Muscle layer of colon (tissue), 2 donors: Measurements from ENCODE around the gene ICAM1.
A peak's percentile ranks its signal among the peaks of the same experiment; 100 is the strongest.

ENCODE experiments used
- H3K27ac ChIP-seq: one replicate; pipeline ENCODE4 v1.7.0; 2013; ENCODE audit warnings: low read depth, mild to moderate bottlenecking, low read length, moderate library complexity
- H3K27me3 ChIP-seq, 2 donors: one replicate each; pipeline ENCODE4 v1.7.0; 2013; ENCODE audit warnings: low read length in 2 of 2, mild to moderate bottlenecking in 2 of 2; ENCODE audit not compliant: insufficient read depth in 2 of 2, control insufficient read depth in 1 of 2
- H3K36me3 ChIP-seq: one replicate; pipeline ENCODE4 v1.7.0; 2013; ENCODE audit warnings: mild to moderate bottlenecking, low read length; ENCODE audit not compliant: insufficient read depth
- H3K4me1 ChIP-seq: one replicate; pipeline ENCODE4 v1.7.0; 2013; ENCODE audit warnings: mild to moderate bottlenecking, low read length; ENCODE audit not compliant: insufficient read depth
- H3K4me3 ChIP-seq, 2 donors: one replicate each; pipeline ENCODE4 v1.7.0; 2013; ENCODE audit warnings: low read length in 2 of 2, low read depth in 1 of 2, mild to moderate bottlenecking in 1 of 2, moderate library complexity in 1 of 2
- H3K9ac ChIP-seq: one replicate; pipeline ENCODE4 v1.7.0; 2013; ENCODE audit warnings: low read length
- H3K9me3 ChIP-seq: one replicate; pipeline ENCODE4 v1.7.0; 2013; ENCODE audit warnings: mild to moderate bottlenecking, low read length
- donor health status: abdominal sarcoma.
- donor health status: Adenocarcinoma of cecum.

The ICAM1 gene

DNA sequence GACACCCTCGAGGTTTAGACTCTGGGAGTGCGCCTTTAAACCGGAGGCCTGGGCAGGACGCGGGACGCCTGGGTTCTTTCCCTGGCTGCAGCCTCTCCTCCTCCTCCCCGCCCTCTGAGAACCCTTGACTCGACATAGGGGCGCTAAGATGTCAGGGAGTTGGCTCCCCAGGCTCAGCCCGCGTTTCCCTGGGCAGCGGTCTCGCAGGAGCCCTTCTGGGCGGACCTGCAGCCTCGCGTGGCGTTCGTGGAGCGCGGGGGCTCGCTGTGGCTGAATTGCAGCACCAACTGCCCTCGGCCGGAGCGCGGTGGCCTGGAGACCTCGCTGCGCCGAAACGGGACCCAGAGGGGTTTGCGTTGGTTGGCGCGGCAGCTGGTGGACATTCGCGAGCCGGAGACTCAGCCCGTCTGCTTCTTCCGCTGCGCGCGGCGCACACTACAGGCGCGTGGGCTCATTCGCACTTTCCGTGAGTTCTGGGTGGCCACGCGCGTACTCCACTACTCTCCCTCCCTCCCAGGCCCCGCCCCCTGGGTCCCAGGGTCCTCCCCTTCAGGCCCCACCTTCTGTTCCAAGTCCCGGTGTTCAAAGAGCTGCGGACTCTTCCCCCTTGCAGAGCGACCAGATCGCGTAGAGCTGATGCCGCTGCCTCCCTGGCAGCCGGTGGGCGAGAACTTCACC is 20.1 kb downstream of the ICAM1 start:
- peak overlapping the region in 1 of 2 donors; percentile 47 for H3K4me3 ChIP-seq
- peaks cover 75 to 94% of the 10 kb centered on the region in 2 donors for H3K27me3 ChIP-seq
- H3K4me1 ChIP-seq = peaks cover 52% of the 10 kb centered on the region
- H3K27ac ChIP-seq = no peak overlapping the region
- no peaks in the 10 kb centered on the region for H3K9me3 ChIP-seq
- no peaks in the 10 kb centered on the region for H3K36me3 ChIP-seq
- H3K9ac ChIP-seq = no peak overlapping the region

DNA sequence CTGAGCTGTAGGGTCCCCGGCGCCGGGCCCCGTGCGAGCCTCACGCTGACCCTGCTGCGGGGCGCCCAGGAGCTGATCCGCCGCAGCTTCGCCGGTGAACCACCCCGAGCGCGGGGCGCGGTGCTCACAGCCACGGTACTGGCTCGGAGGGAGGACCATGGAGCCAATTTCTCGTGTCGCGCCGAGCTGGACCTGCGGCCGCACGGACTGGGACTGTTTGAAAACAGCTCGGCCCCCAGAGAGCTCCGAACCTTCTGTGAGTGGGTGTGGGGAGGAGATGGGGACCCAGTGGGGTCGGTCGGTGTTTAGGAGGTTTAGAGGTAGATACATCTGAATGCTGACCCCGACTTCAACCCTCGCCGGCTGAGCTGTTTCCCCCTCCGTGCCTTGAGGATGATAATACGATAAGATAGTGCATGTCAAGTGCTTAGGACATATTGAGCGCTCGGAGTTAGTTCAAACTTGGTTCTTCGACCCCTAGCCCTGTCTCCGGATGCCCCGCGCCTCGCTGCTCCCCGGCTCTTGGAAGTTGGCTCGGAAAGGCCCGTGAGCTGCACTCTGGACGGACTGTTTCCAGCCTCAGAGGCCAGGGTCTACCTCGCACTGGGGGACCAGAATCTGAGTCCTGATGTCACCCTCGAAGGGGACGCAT is 20.8 kb downstream of the ICAM1 start:
- Histone ChIP-seq H3K4me3 (peak overlapping the region in 1 of 2 donors; percentile 47), H3K4me1 (peaks cover 53% of the 10 kb centered on the region), H3K27ac (no peak overlapping the region), H3K27me3 (peaks cover 78 to 97% of the 10 kb centered on the region in 2 donors), H3K36me3 (no peaks in the 10 kb centered on the region), H3K9ac (no peak overlapping the region), H3K9me3 (no peaks in the 10 kb centered on the region)

DNA sequence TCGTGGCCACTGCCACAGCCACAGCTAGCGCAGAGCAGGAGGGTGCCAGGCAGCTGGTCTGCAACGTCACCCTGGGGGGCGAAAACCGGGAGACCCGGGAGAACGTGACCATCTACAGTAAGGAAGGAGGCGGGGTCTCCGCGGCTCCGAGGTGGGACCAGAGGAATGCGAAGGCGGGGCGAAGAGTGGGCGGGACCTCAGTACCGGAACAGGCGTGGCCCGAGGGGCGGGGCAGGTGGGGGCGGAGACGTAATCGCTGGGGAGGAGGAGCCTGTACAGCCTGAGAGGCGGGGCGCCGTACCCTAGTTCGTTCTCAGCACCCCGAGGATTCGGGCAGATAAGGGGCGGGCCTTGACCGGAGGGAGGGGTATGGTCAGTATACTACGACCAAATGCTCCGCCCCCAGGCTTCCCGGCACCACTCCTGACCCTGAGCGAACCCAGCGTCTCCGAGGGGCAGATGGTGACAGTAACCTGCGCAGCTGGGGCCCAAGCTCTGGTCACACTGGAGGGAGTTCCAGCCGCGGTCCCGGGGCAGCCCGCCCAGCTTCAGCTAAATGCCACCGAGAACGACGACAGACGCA is 21.4 kb downstream of the ICAM1 start:
- H3K27me3 ChIP-seq = peaks cover 77 to 95% of the 10 kb centered on the region in 2 donors
- H3K27ac ChIP-seq = no peak overlapping the region
- H3K4me3 ChIP-seq = peak overlapping the region in 1 of 2 donors; percentile 47
- H3K9ac ChIP-seq = no peak overlapping the region
- H3K9me3 ChIP-seq = no peaks in the 10 kb centered on the region
- no peaks in the 10 kb centered on the region for H3K36me3 ChIP-seq
- H3K4me1 ChIP-seq = peaks cover 53% of the 10 kb centered on the region

- H3K27me3 ChIP-seq = peaks cover 70 to 88% of the 10 kb centered on the region in 2 donors
- H3K36me3 ChIP-seq = no peaks in the 10 kb centered on the region
- H3K9me3 ChIP-seq = no peaks in the 10 kb centered on the region
- H3K27ac ChIP-seq = no peak overlapping the region
- H3K9ac ChIP-seq = no peak overlapping the region
- H3K4me1 ChIP-seq = peaks cover 53% of the 10 kb centered on the region
- H3K4me3 ChIP-seq = peak overlapping the region in 1 of 2 donors; percentile 32
These were observed 22.1 kb downstream of the ICAM1 start for GRCh38 chr19:10292789-10293636.

GRCh38 chr19:10293637-10294367 is 22.9 kb downstream of the ICAM1 start:
- peaks cover 64 to 80% of the 10 kb centered on the region in 2 donors for H3K27me3 ChIP-seq
- H3K4me3 ChIP-seq = no peak overlapping the region
- H3K4me1 ChIP-seq = peaks cover 52% of the 10 kb centered on the region
- no peak overlapping the region for H3K9ac ChIP-seq
- H3K27ac ChIP-seq = no peak overlapping the region
- no peaks in the 10 kb centered on the region for H3K9me3 ChIP-seq
- H3K36me3 ChIP-seq = no peaks in the 10 kb centered on the region

DNA sequence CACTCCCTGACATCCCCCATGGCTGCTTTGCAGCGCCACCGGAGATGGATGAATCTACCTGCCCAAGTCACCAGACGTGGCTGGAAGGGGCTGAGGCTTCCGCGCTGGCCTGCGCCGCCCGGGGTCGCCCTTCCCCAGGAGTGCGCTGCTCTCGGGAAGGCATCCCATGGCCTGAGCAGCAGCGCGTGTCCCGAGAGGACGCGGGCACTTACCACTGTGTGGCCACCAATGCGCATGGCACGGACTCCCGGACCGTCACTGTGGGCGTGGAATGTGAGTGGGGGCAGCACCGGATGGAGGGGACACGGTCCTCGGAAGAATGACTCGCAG is 23.4 kb downstream of the ICAM1 start:
- no peak overlapping the region for H3K27ac ChIP-seq
- no peak overlapping the region for H3K4me3 ChIP-seq
- peaks cover 59 to 74% of the 10 kb centered on the region in 2 donors for H3K27me3 ChIP-seq
- no peaks in the 10 kb centered on the region for H3K9me3 ChIP-seq
- no peak overlapping the region for H3K9ac ChIP-seq
- peaks cover 46% of the 10 kb centered on the region for H3K4me1 ChIP-seq
- no peaks in the 10 kb centered on the region for H3K36me3 ChIP-seq

- H3K4me1 ChIP-seq = peaks cover 39% of the 10 kb centered on the region
- H3K36me3 ChIP-seq = no peaks in the 10 kb centered on the region
- H3K4me3 ChIP-seq = no peak overlapping the region
- H3K9me3 ChIP-seq = no peaks in the 10 kb centered on the region
- H3K9ac ChIP-seq = no peak overlapping the region
- H3K27ac ChIP-seq = no peak overlapping the region
- H3K27me3 ChIP-seq = peaks cover 52 to 70% of the 10 kb centered on the region in 2 donors
These were observed 24.5 kb downstream of the ICAM1 start for GRCh38 chr19:10295305-10295846.

GRCh38 chr19:10295847-10296591 is 25.1 kb downstream of the ICAM1 start:
- H3K4me1 ChIP-seq = peaks cover 32% of the 10 kb centered on the region
- H3K9me3 ChIP-seq = no peaks in the 10 kb centered on the region
- no peak overlapping the region for H3K9ac ChIP-seq
- H3K36me3 ChIP-seq = no peaks in the 10 kb centered on the region
- no peak overlapping the region for H3K4me3 ChIP-seq
- H3K27ac ChIP-seq = no peak overlapping the region
- H3K27me3 ChIP-seq = peaks cover 46 to 64% of the 10 kb centered on the region in 2 donors

GRCh38 chr19:10299545-10300458 is 28.9 kb downstream of the ICAM1 start:
- H3K9me3 ChIP-seq = no peaks in the 10 kb centered on the region
- H3K36me3 ChIP-seq = no peaks in the 10 kb centered on the region
- peaks cover 13 to 31% of the 10 kb centered on the region in 2 donors for H3K27me3 ChIP-seq
- H3K9ac ChIP-seq = no peak overlapping the region
- H3K4me1 ChIP-seq = peaks cover 12% of the 10 kb centered on the region
- no peak overlapping the region for H3K4me3 ChIP-seq
- H3K27ac ChIP-seq = no peak overlapping the region
